ENCODE results near the gene ATP5MC2.
"Not testable (repeated sequence)": the region's sequence is repeated elsewhere in the genome, so short reads cannot be mapped to it uniquely, and the experiment has no call there.

Gene ATP5MC2

GRCh38 chr12:53719649-53720048 lies 43.8 kb upstream of the ATP5MC2 start:
- no peak overlapping the region for H3K4me3 ChIP-seq (replicated peaks; ENCODE audit: insufficient read depth, low read length)
- no peak for DNase-seq (ENCODE audit: low read depth in 1 of 2, low spot score in 1 of 2)
- no peak overlapping the region for H3K27ac ChIP-seq (replicated peaks)
- TF ChIP-seq, protein P1, sequence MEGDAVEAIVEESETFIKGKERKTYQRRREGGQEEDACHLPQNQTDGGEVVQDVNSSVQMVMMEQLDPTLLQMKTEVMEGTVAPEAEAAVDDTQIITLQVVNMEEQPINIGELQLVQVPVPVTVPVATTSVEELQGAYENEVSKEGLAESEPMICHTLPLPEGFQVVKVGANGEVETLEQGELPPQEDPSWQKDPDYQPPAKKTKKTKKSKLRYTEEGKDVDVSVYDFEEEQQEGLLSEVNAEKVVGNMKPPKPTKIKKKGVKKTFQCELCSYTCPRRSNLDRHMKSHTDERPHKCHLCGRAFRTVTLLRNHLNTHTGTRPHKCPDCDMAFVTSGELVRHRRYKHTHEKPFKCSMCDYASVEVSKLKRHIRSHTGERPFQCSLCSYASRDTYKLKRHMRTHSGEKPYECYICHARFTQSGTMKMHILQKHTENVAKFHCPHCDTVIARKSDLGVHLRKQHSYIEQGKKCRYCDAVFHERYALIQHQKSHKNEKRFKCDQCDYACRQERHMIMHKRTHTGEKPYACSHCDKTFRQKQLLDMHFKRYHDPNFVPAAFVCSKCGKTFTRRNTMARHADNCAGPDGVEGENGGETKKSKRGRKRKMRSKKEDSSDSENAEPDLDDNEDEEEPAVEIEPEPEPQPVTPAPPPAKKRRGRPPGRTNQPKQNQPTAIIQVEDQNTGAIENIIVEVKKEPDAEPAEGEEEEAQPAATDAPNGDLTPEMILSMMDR (IDR thresholded peaks at IDR 0.05; ENCODE audit: insufficient read depth, low read length), result no peak
- TF ChIP-seq REST (IDR thresholded peaks at IDR 0.05; ENCODE audit: insufficient replicate concordance, low read depth), result no peak
- TF ChIP-seq SPI1 (IDR thresholded peaks at IDR 0.05; ENCODE audit: borderline replicate concordance, low read depth), result no peak
- TF ChIP-seq POLR2AphosphoS5 (IDR thresholded peaks at IDR 0.05; ENCODE audit: low read depth), result no peak
- no peak for TF ChIP-seq GABPA (IDR thresholded peaks at IDR 0.05; ENCODE audit: low read depth)
- H3K27me3 ChIP-seq (ENCODE audit: insufficient read depth, poor library complexity, severe bottlenecking), result no peaks in the 10 kb centered on the region

DNA sequence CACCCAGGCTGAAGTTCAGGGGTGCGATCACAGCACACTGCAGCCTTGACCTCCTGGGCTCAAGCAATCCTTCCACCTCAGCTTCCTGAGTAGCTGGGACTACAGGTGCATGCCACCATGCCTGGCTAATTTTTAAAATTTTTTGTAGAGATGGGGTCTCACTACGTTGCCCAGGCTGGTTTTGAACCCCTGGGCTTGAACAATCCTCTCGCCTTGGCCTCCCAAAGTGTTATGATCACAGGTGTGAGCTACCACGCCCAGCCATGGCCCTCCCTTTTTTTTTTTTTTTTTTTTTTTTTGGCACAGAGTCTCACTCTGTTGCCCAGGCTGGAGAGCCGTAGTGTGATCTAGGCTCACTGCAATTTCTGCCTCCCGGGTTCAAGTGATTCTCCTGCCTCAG lies 42.7 kb upstream of the ATP5MC2 start:
- not testable (repeated sequence) for DNase-seq (ENCODE audit: low read depth in 1 of 2, low spot score in 1 of 2); H3K4me3 ChIP-seq (replicated peaks; ENCODE audit: insufficient read depth, low read length); H3K27me3 ChIP-seq (ENCODE audit: insufficient read depth, poor library complexity, severe bottlenecking); H3K27ac ChIP-seq (replicated peaks)

DNA sequence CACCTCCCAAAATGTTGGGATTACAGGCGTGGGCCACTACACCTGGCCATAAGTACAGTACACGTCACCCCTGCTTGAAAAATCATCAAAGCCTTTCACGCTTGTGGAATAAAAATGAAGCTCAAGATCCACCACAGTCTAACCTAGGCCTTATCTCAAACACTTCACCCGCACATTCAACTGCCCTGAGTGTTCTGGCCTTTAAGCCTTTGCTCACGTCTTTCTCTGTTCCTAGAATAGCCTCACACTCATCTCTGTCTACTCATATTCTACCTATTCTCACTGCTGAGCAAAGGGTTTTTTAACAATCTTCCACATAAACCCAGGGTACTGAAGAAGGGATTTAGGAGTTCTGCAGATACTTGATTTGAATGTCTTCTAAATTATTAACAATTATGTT lies 41.4 kb upstream of the ATP5MC2 start:
- Histone ChIP-seq H3K4me3 (replicated peaks; ENCODE audit: insufficient read depth, low read length) (no peak overlapping the region), H3K27me3 (ENCODE audit: insufficient read depth, poor library complexity, severe bottlenecking) (no peaks in the 10 kb centered on the region), H3K27ac (replicated peaks) (no peak overlapping the region)
- DNase-seq (ENCODE audit: low read depth in 1 of 2, low spot score in 1 of 2), result no peak
- TF ChIP-seq REST (IDR thresholded peaks at IDR 0.05; ENCODE audit: insufficient replicate concordance, low read depth) (no peak), GABPA (IDR thresholded peaks at IDR 0.05; ENCODE audit: low read depth) (no peak), SPI1 (IDR thresholded peaks at IDR 0.05; ENCODE audit: borderline replicate concordance, low read depth) (no peak), POLR2AphosphoS5 (IDR thresholded peaks at IDR 0.05; ENCODE audit: low read depth) (no peak)
- TF ChIP-seq, protein P1 (IDR thresholded peaks at IDR 0.05; ENCODE audit: insufficient read depth, low read length), result no peak

GRCh38 chr12:53714004-53714403 lies 38.1 kb upstream of the ATP5MC2 start:
- H3K4me3 ChIP-seq (replicated peaks; ENCODE audit: insufficient read depth, low read length), result no peak overlapping the region
- H3K27ac ChIP-seq (replicated peaks), result no peak overlapping the region
- no peak for DNase-seq (ENCODE audit: low read depth in 1 of 2, low spot score in 1 of 2)
- H3K27me3 ChIP-seq (ENCODE audit: insufficient read depth, poor library complexity, severe bottlenecking), result no peaks in the 10 kb centered on the region
- no peak for TF ChIP-seq SPI1 (IDR thresholded peaks at IDR 0.05; ENCODE audit: borderline replicate concordance, low read depth)
- no peak for TF ChIP-seq GABPA (IDR thresholded peaks at IDR 0.05; ENCODE audit: low read depth)

DNA sequence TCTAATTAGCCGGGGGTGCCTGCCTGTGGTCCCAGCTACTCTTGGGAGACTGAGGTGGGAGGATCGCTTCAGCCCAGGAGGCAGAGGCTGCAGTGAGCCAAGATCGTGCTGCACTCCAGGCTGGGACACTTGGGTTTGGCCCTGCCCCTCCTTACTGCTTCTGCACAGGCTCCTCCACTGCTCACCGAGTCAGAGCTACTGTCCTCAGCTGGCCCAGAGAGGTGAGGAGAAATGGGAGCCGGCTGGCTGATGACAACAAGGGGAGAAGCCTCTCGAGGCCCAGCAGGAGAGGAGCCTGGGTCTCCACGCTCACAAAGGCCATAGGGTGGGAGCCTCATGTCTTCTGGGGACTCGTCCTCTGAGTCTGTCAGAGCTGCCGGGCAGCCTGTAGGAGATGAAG lies 37.6 kb upstream of the ATP5MC2 start:
- TF ChIP-seq GABPA (IDR thresholded peaks at IDR 0.05; ENCODE audit: low read depth) (no peak), REST (IDR thresholded peaks at IDR 0.05; ENCODE audit: insufficient replicate concordance, low read depth) (no peak), SPI1 (IDR thresholded peaks at IDR 0.05; ENCODE audit: borderline replicate concordance, low read depth) (no peak), POLR2AphosphoS5 (IDR thresholded peaks at IDR 0.05; ENCODE audit: low read depth) (no peak)
- TF ChIP-seq, protein P1 (IDR thresholded peaks at IDR 0.05; ENCODE audit: insufficient read depth, low read length), result no peak
- Histone ChIP-seq H3K27ac (replicated peaks) (no peak overlapping the region), H3K27me3 (ENCODE audit: insufficient read depth, poor library complexity, severe bottlenecking) (no peaks in the 10 kb centered on the region), H3K4me3 (replicated peaks; ENCODE audit: insufficient read depth, low read length) (no peak overlapping the region)
- DNase-seq (ENCODE audit: low read depth in 1 of 2, low spot score in 1 of 2), result no peak
